ENCODE results near the gene RPUSD3. TPM values are rescaled to one million over a fixed set of nuclear protein-coding genes. Genes with fewer than 3 reads are reported as not detected.

RPUSD3 gene
- total RNA-seq, 1 donor from 2014 or later = 30.7 TPM

DNA sequence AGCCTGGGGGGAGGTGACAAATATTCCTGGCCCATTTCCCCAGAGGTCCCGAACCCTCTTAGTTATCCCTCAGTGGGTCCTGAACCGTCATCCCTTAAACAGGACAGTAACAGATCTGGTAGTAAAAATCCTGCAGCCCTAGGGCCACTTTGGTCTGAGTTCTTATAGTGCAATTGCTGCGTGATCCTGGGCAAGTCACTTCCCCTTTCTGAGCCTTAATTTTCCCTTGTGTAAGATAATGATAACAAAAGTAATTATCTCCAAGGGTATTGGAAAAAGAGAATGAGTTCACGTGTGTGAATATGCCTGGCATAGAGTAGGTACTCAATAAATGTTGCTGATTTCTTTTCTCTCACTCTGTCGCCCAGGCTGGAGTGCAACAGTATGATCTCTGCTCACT is 43.7 kb upstream of the RPUSD3 start:
- intact Hi-C loops (cut with DNase I) = no loop called here
- Histone ChIP-seq H3K27ac (no peak overlapping the region), H3K9me3 (no peaks in the 10 kb centered on the region), H3K36me3 (no peaks in the 10 kb centered on the region), H3K27me3 (no peaks in the 10 kb centered on the region), H3K4me1 (peaks cover 0 to 7% of the 10 kb centered on the region in 2 donors), H3K4me3 (no peak overlapping the region)
- DNase-seq (ENCODE audit: low spot score in 2 of 2) = no peak
- TF ChIP-seq, protein P1, sequence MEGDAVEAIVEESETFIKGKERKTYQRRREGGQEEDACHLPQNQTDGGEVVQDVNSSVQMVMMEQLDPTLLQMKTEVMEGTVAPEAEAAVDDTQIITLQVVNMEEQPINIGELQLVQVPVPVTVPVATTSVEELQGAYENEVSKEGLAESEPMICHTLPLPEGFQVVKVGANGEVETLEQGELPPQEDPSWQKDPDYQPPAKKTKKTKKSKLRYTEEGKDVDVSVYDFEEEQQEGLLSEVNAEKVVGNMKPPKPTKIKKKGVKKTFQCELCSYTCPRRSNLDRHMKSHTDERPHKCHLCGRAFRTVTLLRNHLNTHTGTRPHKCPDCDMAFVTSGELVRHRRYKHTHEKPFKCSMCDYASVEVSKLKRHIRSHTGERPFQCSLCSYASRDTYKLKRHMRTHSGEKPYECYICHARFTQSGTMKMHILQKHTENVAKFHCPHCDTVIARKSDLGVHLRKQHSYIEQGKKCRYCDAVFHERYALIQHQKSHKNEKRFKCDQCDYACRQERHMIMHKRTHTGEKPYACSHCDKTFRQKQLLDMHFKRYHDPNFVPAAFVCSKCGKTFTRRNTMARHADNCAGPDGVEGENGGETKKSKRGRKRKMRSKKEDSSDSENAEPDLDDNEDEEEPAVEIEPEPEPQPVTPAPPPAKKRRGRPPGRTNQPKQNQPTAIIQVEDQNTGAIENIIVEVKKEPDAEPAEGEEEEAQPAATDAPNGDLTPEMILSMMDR (IDR thresholded peaks at IDR 0.05) = no peak

DNA sequence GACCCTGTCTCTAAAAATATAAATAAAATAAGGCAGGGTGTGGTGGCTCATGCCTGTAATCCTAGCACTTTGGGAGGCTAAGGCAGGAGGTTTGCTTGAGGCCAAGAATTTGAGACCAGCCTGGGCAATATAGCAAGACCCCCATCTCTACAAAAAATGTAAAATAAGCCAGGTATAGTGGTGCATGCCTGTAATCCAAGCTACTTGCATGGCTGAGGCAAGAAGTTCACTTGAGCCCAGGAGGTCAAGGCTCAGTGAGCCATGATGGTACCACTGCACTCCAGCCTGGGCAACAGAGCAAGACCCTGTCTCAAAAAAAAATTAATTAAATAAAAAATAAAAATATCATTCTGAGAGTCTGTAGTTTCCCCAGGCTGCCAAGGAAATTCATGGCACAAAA is 42.5 kb upstream of the RPUSD3 start:
- TF ChIP-seq, protein P1 (IDR thresholded peaks at IDR 0.05) = no peak
- H3K4me1 ChIP-seq = peaks cover 0 to 4% of the 10 kb centered on the region in 2 donors
- no peaks in the 10 kb centered on the region for H3K27me3 ChIP-seq
- no peak for DNase-seq (ENCODE audit: low spot score in 2 of 2)
- H3K36me3 ChIP-seq = no peaks in the 10 kb centered on the region
- no peak overlapping the region for H3K4me3 ChIP-seq
- intact Hi-C loops (cut with DNase I) = no loop called here
- no peak overlapping the region for H3K27ac ChIP-seq
- H3K9me3 ChIP-seq = no peaks in the 10 kb centered on the region

DNA sequence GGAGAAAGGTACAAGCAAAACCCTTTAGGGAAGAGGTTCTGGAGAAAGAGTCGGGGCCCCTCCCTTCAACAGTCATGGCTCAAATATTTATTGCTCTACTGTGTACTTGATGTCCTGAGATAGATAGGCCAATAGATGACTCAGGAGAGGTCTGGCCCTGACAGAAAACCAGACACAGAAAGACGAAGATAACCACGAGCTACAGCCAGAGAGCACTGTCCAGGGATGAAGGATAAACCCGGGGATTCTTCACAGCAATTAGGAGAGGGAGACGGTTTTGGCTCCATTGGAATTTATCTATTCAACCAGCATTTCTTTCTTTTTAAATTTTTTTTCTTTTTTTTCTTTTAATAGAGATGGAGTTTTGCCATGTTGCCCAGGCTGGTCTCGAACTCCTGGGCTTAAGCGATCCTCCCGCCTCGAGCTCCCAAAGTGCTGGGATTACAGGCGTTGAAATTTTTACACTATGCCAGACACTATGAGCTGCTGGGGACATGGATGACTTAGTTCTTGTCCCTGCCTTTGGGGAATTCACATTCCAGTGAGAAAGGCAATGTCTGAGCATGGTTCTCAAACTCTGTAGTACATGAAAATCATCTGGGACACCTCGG is 40.9 kb upstream of the RPUSD3 start:
- Histone ChIP-seq H3K9me3 (no peaks in the 10 kb centered on the region), H3K27me3 (no peaks in the 10 kb centered on the region), H3K27ac (no peak overlapping the region), H3K4me3 (no peak overlapping the region), H3K4me1 (no peaks in the 10 kb centered on the region), H3K36me3 (no peaks in the 10 kb centered on the region)
- TF ChIP-seq, protein P1 (IDR thresholded peaks at IDR 0.05) = no peak
- intact Hi-C loops (cut with DNase I) = no loop called here
- no peak for DNase-seq (ENCODE audit: low spot score in 2 of 2)

DNA sequence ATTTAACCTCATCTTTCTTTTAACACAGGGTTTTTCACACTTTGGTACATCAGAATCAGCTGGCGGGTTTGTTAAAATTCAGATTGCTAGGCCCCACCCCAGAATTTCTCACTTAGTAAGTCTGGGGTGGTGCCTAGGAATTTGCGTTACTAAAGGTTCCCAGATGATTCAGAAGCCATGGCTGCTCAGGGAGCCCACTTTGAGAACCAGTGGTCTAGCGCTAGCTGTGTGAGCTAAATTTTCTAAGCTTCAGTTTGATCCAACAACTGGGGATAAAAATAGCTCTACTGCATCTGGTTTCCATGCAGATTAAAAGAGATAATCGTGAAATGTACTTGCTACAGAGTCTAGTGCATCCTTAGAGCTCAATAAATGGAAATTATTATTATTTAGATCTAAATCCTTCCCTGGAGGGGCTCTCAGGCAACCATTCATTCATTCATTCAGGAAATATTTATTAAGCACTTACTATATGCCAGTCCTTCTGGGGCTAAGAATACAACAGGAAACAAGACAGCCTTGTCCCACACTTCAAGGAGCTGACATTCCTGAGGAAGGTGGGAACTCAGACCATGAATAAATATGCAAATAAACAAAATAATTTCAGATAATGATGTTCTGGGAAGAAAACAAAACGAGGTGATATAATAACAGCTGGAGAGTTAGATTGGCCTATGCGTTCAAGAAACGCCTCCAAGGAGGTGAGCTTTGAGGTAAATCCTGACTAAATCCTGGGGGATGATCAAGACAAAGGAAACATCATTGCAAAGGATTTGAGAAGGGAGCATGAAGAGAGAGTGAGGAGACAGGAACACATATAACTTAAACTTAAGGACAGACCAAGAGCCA is 40.1 kb upstream of the RPUSD3 start:
- TF ChIP-seq, protein P1 (IDR thresholded peaks at IDR 0.05) = no peak
- intact Hi-C loops (cut with DNase I) = no loop called here
- Histone ChIP-seq H3K4me3 (no peak overlapping the region), H3K27ac (no peak overlapping the region), H3K4me1 (no peaks in the 10 kb centered on the region), H3K9me3 (no peaks in the 10 kb centered on the region), H3K36me3 (no peaks in the 10 kb centered on the region), H3K27me3 (no peaks in the 10 kb centered on the region)
- no peak for DNase-seq (ENCODE audit: low spot score in 2 of 2)

DNA sequence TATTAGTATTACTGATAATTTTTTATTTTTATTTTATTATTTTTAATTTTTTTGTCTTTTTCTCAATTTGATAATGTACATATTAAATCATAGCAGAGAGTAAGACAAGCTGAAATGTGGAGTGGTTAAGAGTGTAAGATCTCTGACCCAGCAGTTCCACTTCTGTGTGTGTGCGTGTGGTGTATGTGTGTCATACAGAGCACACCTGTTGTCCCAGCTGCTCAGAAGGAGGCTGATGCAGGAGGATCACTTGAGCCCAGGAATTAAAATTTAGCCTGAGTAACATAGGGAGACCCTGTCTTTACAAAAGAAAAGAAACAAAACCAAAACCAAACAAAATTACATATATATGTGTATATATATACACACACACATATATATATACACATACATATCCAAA is 37.6 kb upstream of the RPUSD3 start:
- H3K9me3 ChIP-seq = no peaks in the 10 kb centered on the region
- no peak overlapping the region for H3K27ac ChIP-seq
- H3K27me3 ChIP-seq = no peaks in the 10 kb centered on the region
- no peak for DNase-seq (ENCODE audit: low spot score in 2 of 2)
- TF ChIP-seq, protein P1 (IDR thresholded peaks at IDR 0.05) = no peak
- H3K4me3 ChIP-seq = no peak overlapping the region
- intact Hi-C loops (cut with DNase I) = no loop called here
- no peaks in the 10 kb centered on the region for H3K36me3 ChIP-seq
- no peaks in the 10 kb centered on the region for H3K4me1 ChIP-seq

Measured in ascending aorta (tissue), 2 donors.